ENCODE measurements around the gene ABCA5.
"Not testable (repeated sequence)": the region's sequence is repeated elsewhere in the genome, so short reads cannot be mapped to it uniquely, and the experiment has no call there.

The ABCA5 gene

GRCh38 chr17:69196105-69196653 lies 130.8 kb downstream of the ABCA5 start:
- not testable (repeated sequence) for DNase-seq
